H1 (cell line): ENCODE data around the gene TMEM51. TPM values are rescaled to one million over a fixed set of nuclear protein-coding genes. Genes with fewer than 3 reads are reported as not detected.

Experiments
- ATF3 ChIP-seq: IDR thresholded peaks from 2 replicates; pipeline ENCODE4 v1.6.1; 2011; ENCODE audit warnings: low read depth, mild to moderate bottlenecking, low read length; ENCODE audit not compliant: insufficient read depth
- CEBPB ChIP-seq: IDR thresholded peaks from 2 replicates; pipeline ENCODE4 v1.6.1; 2012; ENCODE audit warnings: low read depth, low read length
- CHD7 ChIP-seq: fragments of 300-600 bp; sonication (generic); IDR thresholded peaks from 2 replicates; pipeline ENCODE4 v1.7.1; 2012; ENCODE audit warnings: low read length, moderate library complexity, mild to moderate bottlenecking, inconsistent platforms; ENCODE audit not compliant: insufficient replicate concordance
- CTCF ChIP-seq, 3 experiments: IDR thresholded peaks; 1 replicate in 2 of 3; 2 replicates in 1 of 3; pipeline versions ENCODE4 v1.5.1 to v1.6.1; 2011; ENCODE audit warnings: low read length in 3 of 3, mild to moderate bottlenecking in 3 of 3, inconsistent platforms in 2 of 3, low read depth in 1 of 3, moderate library complexity in 1 of 3; ENCODE audit not compliant: insufficient read depth in 1 of 3; ENCODE audit errors: control extremely low read depth in 1 of 3
- POLR2A ChIP-seq, 2 experiments: IDR thresholded peaks; 1 replicate in 1 of 2; 2 replicates in 1 of 2; pipeline ENCODE4 v1.6.1; 2011; ENCODE audit warnings: low read depth in 2 of 2, low read length in 2 of 2, mild to moderate bottlenecking in 2 of 2; ENCODE audit errors: control extremely low read depth in 1 of 2
- SP4 ChIP-seq: IDR thresholded peaks from 2 replicates; pipeline ENCODE4 v1.6.1; 2012; ENCODE audit warnings: low read length, inconsistent platforms
- TBP ChIP-seq: IDR thresholded peaks from 2 replicates; pipeline ENCODE4 v1.6.1; 2011; ENCODE audit warnings: low read depth, low read length, improper control_type of control experiment
- YY1 ChIP-seq: IDR thresholded peaks from 2 replicates; pipeline ENCODE4 v1.6.1; 2011; ENCODE audit warnings: low read depth, mild to moderate bottlenecking, low read length
- polyA plus RNA-seq, 7 experiments: library from polyadenylated mRNA; depleted of rRNA in 3 of 7; stranded (reverse) in 5 of 7; unstranded in 2 of 7; fragments of >200 nt in 5 of 7; fragments of 200-250 nt in 2 of 7; gene quantifications; 1 replicate in 5 of 7; 2 replicates in 1 of 7; 4 replicates in 1 of 7; pipeline versions ENCODE4 v1.2.1 to v1.2.3, GENCODE V29; 2011 to 2013; ENCODE audit warnings: missing spikeins in 2 of 7, mixed read lengths in 2 of 7
- total RNA-seq: library from RNA; stranded (reverse); fragmentation: NEBNext Ultra II Directional; extraction: Animal tissue kit (Norgen Biotek cat#: 25700); gene quantifications from 2 replicates; pipeline ENCODE4 v1.2.1, GENCODE V29; 2021

TMEM51 gene
- total and polyA plus RNA-seq, 2 of the 8 experiments (the other 6 are each of a cell fraction or from before 2014, with no cell fraction given): 9.9 to 10.7 TPM

GRCh38 chr1:15184436-15185241 is 31.1 kb downstream of the TMEM51 start (continued):
- no peak for TF ChIP-seq CHD7
- no peak for TF ChIP-seq CEBPB
- TF ChIP-seq YY1: no peak
- no peak for TF ChIP-seq ATF3
- no peak for TF ChIP-seq POLR2A (IDR thresholded peaks at IDR 0.05; ENCODE audit: control extremely low read depth in 1 of 2, low read depth in 2 of 2, low read length in 2 of 2)
- no peak for TF ChIP-seq SP4
- no peak for TF ChIP-seq CTCF (IDR thresholded peaks at IDR 0.05; ENCODE audit: control extremely low read depth in 1 of 3, insufficient read depth in 1 of 3, low read depth in 1 of 3, low read length in 3 of 3)
- no peak for TF ChIP-seq TBP
